Progenitor cell of endocrine pancreas (in vitro differentiated cells): Measurements from ENCODE around the gene CLDN7. TPM values are rescaled to one million over a fixed set of nuclear protein-coding genes. Genes with fewer than 3 reads are reported as not detected.
A peak's percentile ranks its signal among the peaks of the same experiment; 100 is the strongest.

Experiments used
- DNase-seq: peaks from one replicate; pipeline ENCODE4 v3.0.0; 2021; ENCODE audit warnings: low spot score; ENCODE audit not compliant: unreplicated experiment
- H3K27ac Mint-ChIP-seq: 2 replicates; pipeline ENCODE4 v1.8.0; 2021; ENCODE audit warnings: mild to moderate bottlenecking, moderate library complexity, mixed read lengths
- H3K27me3 Mint-ChIP-seq: 2 replicates; pipeline ENCODE4 v1.8.0; 2021; ENCODE audit warnings: mixed read lengths
- H3K36me3 Mint-ChIP-seq: 2 replicates; pipeline ENCODE4 v1.8.0; 2022; ENCODE audit warnings: mixed read lengths; ENCODE audit not compliant: insufficient read depth
- H3K4me1 Mint-ChIP-seq: 2 replicates; pipeline ENCODE4 v1.8.0; 2021; ENCODE audit warnings: low read depth, mixed read lengths
- H3K4me3 Mint-ChIP-seq: 2 replicates; pipeline ENCODE4 v1.8.0; 2021; ENCODE audit warnings: low read depth, mild to moderate bottlenecking, moderate library complexity, mixed read lengths
- H3K9me3 Mint-ChIP-seq: 2 replicates; pipeline ENCODE4 v1.8.0; 2021; ENCODE audit warnings: low read depth, mixed read lengths
- total RNA-seq: library from RNA; stranded (reverse); gene quantifications from 2 replicates; pipeline ENCODE4 v1.2.1, GENCODE V29; 2021
- TF ChIP-seq, protein P1 (sequence below): fragments of 200-600 bp; sonication (generic); IDR thresholded peaks from one replicate; pipeline ENCODE4 v1.5.0; 2021; ENCODE audit warnings: antibody characterized with exemption, mild to moderate bottlenecking; ENCODE audit not compliant: unreplicated experiment

CLDN7 gene
- total RNA-seq, 1 donor from 2014 or later, result 137 TPM

GRCh38 chr17:7219812-7220592 lies 42.3 kb downstream of the CLDN7 start, which contains the start of the genes ACADVL and DLG4:
Gene ACADVL, plus strand, starts transcription at chr17:7219938. Its CDS starts 47 bp downstream, at chr17:7219985.
Gene DLG4, minus strand, starts transcription at chr17:7219836.
- peak; percentile 59 for DNase-seq
- peak within 1 kb of the TSS; percentile 91 for H3K4me3 Mint-ChIP-seq
- TF ChIP-seq, protein P1, sequence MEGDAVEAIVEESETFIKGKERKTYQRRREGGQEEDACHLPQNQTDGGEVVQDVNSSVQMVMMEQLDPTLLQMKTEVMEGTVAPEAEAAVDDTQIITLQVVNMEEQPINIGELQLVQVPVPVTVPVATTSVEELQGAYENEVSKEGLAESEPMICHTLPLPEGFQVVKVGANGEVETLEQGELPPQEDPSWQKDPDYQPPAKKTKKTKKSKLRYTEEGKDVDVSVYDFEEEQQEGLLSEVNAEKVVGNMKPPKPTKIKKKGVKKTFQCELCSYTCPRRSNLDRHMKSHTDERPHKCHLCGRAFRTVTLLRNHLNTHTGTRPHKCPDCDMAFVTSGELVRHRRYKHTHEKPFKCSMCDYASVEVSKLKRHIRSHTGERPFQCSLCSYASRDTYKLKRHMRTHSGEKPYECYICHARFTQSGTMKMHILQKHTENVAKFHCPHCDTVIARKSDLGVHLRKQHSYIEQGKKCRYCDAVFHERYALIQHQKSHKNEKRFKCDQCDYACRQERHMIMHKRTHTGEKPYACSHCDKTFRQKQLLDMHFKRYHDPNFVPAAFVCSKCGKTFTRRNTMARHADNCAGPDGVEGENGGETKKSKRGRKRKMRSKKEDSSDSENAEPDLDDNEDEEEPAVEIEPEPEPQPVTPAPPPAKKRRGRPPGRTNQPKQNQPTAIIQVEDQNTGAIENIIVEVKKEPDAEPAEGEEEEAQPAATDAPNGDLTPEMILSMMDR, result no peak
- H3K9me3 Mint-ChIP-seq, result no peaks in the 10 kb centered on the region
- H3K4me1 Mint-ChIP-seq, result peaks cover 34% of the 10 kb centered on the region
- no peaks in the 10 kb centered on the region for H3K27me3 Mint-ChIP-seq
- H3K36me3 Mint-ChIP-seq, result peaks cover 6% of the 10 kb centered on the region
- H3K27ac Mint-ChIP-seq, result peak within 1 kb of the TSS; percentile 97

- TF ChIP-seq, protein P1, result no peak
- H3K27ac Mint-ChIP-seq, result peak overlapping the region; percentile 97
- H3K4me3 Mint-ChIP-seq, result peak overlapping the region; percentile 91
- H3K27me3 Mint-ChIP-seq, result no peaks in the 10 kb centered on the region
- peaks cover 6% of the 10 kb centered on the region for H3K36me3 Mint-ChIP-seq
- no peak for DNase-seq
- peaks cover 34% of the 10 kb centered on the region for H3K4me1 Mint-ChIP-seq
- H3K9me3 Mint-ChIP-seq, result no peaks in the 10 kb centered on the region
Measured at GRCh38 chr17:7219229-7219811, 43.0 kb downstream of the CLDN7 start.

DNA sequence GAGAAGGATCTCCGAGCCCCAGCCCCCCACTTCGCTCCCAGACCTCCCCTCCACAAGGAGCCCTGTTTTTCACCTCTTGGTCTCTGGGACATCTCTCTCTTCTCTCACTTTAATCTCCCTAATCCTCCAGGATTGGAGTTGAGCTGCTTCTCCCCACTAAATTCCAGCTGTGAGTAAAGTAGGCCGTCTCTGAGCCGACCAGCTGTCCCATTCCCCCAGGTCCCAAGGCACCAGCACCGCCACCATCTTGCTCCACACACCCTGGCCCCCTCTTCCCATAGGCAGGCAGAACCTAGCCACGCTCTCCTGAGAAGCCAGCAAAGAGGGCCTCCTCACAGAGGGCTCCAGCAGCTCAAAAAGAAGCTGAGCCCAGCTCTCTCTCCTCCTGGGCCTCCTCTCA lies 43.5 kb downstream of the CLDN7 start:
- no peaks in the 10 kb centered on the region for H3K9me3 Mint-ChIP-seq
- peaks cover 4% of the 10 kb centered on the region for H3K36me3 Mint-ChIP-seq
- DNase-seq, result no peak
- TF ChIP-seq, protein P1, result no peak
- H3K4me3 Mint-ChIP-seq, result peak overlapping the region; percentile 91
- no peak overlapping the region for H3K27ac Mint-ChIP-seq
- peaks cover 34% of the 10 kb centered on the region for H3K4me1 Mint-ChIP-seq
- H3K27me3 Mint-ChIP-seq, result no peaks in the 10 kb centered on the region

GRCh38 chr17:7218166-7218565 lies 44.1 kb downstream of the CLDN7 start:
- peaks cover 40% of the 10 kb centered on the region for H3K4me1 Mint-ChIP-seq
- no peaks in the 10 kb centered on the region for H3K36me3 Mint-ChIP-seq
- no peaks in the 10 kb centered on the region for H3K27me3 Mint-ChIP-seq
- H3K4me3 Mint-ChIP-seq, result peak overlapping the region; percentile 69
- TF ChIP-seq, protein P1, result no peak
- no peak for DNase-seq
- H3K27ac Mint-ChIP-seq, result peak overlapping the region; percentile 69
- H3K9me3 Mint-ChIP-seq, result no peaks in the 10 kb centered on the region

- Mint-ChIP-seq H3K27ac (peak overlapping the region; percentile 81), H3K36me3 (no peaks in the 10 kb centered on the region), H3K4me1 (peaks cover 41% of the 10 kb centered on the region), H3K4me3 (peak overlapping the region; percentile 69), H3K27me3 (no peaks in the 10 kb centered on the region), H3K9me3 (no peaks in the 10 kb centered on the region)
- DNase-seq, result no peak
- TF ChIP-seq, protein P1, result no peak
Measured at GRCh38 chr17:7217113-7217987, 44.9 kb downstream of the CLDN7 start.
